ENCODE data around the gene DAPK1.

Gene DAPK1

GRCh38 chr9:87570000-87570908 is 72.6 kb downstream of the DAPK1 start:
- no peak for DNase-seq

- DNase-seq = no peak
Observed at GRCh38 chr9:87572719-87573118, 75.1 kb downstream of the DAPK1 start.

GRCh38 chr9:87573841-87574342 is 76.2 kb downstream of the DAPK1 start:
- DNase-seq = no peak

- no peak for DNase-seq
Observed at GRCh38 chr9:87577746-87578145, 80.1 kb downstream of the DAPK1 start.

DNA sequence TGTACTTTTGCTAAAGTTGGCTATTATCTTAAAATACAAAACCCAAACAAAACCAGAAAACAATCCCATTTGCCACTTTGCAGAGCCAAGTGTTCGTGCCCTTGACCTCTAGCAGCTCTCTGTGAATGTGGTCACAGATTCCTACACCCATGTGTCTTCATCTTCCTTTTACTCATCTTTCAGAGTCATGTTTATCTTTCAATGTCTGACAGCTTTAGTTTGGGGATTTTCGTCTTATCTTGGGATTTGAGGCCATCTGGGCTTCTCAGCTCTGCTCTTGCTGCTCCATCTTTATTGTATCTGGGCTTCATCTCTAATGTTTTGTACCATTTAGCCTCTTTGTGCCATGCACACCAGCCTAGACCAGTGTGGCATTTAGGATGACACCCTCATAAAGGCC is 81.0 kb downstream of the DAPK1 start:
- DNase-seq = no peak

GRCh38 chr9:87579781-87580541 is 82.3 kb downstream of the DAPK1 start:
- DNase-seq = no peak

DNA sequence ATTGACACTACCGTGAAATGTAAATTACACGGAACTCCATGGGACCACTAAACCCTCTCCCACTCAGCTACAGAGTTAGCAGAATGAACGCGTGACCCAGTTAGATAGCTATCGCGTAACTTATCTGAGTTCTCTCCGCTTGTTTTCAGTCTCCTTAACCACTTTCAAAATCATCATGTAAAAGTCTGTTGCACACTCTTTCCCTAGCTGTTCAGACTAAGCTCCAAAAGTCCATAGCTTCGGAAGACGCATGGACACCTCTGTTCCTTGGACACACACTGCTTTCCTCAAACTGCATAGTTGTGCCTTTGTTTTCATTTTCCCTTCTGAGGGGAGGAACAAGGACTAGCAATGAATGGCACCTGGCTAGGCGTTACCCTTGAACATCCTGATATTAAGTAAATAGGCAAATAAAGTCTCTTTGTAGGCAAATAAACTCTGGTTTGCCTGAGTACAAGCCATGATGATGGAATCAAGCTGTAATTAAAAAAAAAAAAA is 83.3 kb downstream of the DAPK1 start:
- DNase-seq = no peak

GRCh38 chr9:87581513-87581912 is 83.8 kb downstream of the DAPK1 start:
- DNase-seq = no peak

GRCh38 chr9:87581949-87582637 is 84.4 kb downstream of the DAPK1 start:
- no peak for DNase-seq

DNA sequence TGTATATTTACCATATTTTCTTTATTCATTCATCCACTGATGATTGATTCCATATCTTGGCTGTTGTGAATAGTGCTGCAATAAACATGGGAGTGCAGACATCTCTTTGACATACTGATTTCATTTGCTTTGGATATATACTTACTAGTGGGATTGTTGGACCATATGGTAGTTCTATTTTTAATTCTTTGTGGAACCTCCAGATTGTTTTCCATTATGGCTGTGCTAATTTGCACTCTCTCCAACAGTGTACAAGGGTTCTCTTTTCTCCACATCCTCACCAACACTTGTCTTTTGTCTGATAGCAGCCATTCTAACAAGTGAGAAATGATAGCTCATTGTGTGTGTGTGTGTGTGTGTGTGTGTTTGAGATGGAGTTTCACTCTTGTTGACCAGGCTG is 86.7 kb downstream of the DAPK1 start:
- DNase-seq = no peak

GRCh38 chr9:87585123-87585855 is 87.6 kb downstream of the DAPK1 start:
- no peak for DNase-seq

DNA sequence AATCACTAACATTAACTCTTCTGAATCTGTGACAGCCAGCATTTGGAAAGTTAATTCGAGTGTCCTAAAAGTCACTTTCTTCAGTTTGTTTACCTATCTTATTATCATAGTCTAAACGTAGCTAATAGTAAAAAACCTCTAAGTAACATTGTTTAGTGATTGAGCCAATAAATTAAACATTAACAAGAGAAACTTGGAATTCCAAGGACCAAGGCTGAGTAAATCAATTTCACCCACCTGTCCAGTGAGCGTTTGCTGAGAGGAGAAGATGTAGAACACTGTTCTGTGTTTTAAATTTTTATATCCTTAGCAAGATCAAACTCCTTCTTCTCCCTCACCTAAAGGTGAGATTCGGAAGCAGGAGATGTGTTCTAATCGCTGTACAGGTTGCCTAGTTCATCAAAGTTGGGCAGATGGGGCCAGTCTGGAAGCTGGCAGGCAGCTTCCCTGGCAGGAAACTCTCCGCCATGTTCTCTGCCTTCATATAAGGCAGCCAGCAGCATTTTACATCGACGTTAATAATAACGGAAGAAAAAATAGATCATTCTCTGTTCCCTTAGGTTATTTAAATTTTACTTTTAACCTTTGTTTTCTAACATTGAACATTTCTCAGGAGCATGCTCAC is 89.2 kb downstream of the DAPK1 start:
- no peak for DNase-seq

GRCh38 chr9:87587356-87587745 is 89.7 kb downstream of the DAPK1 start:
- no peak for DNase-seq

DNA sequence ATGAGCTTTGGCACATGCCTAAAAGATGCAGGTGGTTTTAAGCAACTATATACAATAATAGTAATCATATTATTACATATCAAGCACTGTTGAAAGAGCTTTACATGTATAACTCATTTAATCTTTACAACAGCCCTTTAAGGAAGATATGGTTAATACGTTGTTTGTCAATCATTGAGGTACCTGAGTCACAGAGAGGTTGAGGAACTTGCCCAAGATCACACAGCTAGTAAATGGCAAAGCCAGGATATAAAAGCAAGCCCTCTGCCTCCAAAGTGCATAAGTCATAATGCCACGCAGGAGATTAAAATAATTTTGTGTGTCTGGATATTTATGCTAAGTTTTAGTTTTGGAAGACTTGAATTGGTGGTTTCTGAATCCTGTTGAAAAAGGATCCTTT is 90.2 kb downstream of the DAPK1 start:
- DNase-seq = no peak

DNA sequence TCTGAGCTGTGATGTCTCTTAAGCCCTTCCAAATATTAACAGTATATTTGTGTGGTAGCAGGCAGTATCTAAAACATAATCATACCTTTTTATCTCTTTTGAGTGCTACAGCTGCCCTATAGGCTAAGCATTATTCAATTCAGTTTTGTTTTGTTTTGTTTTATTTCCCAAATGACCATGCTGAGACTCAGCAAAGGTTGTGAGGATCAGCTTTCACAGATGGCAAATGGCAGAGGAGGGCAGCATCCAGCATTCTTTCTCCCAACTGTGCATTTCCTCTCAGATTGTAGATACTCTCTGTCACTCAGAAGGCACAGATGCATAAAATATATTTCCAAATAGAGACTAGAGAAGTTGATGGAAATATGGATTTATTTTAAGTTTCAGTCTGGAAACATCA is 90.7 kb downstream of the DAPK1 start:
- no peak for DNase-seq

- no peak for DNase-seq
Observed at GRCh38 chr9:87590996-87591395, 93.3 kb downstream of the DAPK1 start.

DNA sequence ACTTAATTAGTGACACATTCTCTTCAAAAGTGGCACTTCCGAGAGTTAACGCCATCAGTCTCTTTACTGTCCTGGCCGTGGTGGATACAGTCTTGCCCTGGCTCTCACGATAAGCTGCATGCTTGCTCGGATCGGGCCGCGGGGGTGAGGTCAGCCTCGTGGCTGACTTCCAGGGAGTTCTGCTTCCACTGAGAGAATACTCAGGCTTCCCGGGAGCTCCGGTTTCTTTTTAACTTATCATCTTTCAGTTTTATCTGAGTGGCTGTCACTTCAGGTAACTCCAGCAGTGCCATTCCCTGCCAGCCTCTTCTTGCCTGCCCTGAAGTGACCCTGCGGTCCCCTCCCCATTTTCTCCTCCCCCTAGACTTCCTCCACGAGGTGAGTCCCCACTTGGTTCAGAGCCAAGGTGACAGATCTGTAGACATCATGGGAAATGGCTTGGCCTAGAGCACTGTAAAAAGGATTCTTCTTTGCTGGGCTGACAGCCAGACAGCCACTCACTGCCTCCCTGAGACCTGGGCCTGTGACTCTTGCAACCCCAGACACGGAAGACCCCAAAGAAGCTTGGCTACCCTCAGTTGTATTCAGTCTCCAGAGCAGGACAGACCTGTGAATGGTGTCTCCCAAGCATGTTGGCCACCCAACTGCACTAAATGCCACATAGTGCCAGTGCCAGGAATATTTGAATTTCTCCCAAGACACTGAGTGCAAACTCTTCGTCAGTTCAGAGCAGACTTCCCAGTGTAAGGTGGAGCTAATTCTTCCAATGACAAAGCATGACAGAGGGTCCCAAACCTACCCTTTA is 95.1 kb downstream of the DAPK1 start:
- DNase-seq = no peak

DNA sequence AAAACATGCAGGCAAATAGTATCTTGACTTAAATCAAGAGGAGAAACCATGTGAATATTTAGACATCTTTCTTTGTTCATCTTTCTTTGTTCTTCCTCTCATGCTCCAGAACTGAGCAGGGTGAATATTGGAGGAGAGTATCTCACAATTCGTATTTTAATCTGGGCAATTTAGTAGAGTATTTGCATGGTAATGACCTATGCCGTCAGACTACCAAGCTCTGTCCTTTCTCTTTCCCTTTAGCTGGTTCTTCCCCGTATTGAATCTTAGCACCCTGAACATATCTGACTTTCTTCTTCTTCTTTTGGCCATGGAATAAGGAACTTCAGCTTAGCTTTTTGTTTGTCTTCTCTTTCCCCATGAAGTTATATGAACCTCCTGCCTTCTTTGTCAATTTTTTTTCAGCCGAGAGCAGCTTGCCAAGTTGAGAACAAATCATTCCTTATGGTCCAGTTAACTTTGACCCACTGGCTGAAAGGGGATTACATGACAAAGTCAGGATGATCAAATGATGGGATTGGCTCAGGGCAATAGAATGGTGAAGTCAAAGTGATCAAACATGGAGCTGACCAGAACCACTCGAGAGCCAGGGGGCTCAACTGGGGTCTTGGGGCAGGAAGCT is 95.8 kb downstream of the DAPK1 start:
- no peak for DNase-seq

GRCh38 chr9:87594194-87594593 is 96.5 kb downstream of the DAPK1 start:
- DNase-seq = no peak

DNA sequence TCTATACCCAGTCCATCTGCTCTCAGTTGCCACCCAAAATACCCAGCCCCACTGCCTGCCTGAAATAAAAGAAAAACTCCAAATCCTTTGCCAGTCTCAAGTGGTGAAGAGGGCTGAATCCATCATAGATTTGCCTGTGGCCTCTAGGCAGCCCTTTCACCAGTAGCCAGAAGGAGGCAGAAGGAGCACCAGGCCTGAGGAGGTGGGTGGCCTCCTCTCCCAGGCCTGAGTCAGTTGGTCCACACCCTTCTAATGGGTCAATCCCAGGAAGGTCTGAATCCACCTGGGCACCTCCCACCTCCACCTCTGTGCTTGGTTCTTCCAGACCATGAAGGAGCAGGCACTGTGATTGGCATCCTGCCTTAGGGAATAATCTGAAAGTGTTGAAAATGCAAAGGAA is 97.0 kb downstream of the DAPK1 start:
- no peak for DNase-seq

DNA sequence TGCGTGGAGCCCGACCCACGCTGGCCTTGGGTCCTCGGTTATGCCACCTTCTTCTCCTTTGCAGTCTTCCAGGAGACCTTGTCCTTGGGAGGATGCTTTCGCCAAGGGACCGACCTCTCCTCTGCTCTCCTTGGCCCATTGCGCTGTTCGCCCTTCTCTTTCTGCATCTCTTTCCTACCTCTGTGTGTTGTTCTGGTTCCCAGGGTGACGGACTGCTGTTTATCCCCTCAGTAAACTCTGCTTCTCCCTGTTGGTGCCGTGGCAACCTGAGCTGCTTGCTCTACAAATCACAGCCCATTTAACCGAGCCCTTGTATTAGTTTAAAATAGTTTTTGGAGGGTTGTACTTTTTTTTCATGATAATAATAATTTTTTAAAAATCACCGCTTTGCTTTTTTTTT is 97.9 kb downstream of the DAPK1 start:
- DNase-seq = no peak
